ENCODE measurements around the gene DAB1.
"Not testable (repeated sequence)": the region's sequence is repeated elsewhere in the genome, so short reads cannot be mapped to it uniquely, and the experiment has no call there.

The DAB1 gene

GRCh38 chr1:57265104-57265503 is 158.8 kb downstream of the DAB1 start:
- no peak for DNase-seq

DNA sequence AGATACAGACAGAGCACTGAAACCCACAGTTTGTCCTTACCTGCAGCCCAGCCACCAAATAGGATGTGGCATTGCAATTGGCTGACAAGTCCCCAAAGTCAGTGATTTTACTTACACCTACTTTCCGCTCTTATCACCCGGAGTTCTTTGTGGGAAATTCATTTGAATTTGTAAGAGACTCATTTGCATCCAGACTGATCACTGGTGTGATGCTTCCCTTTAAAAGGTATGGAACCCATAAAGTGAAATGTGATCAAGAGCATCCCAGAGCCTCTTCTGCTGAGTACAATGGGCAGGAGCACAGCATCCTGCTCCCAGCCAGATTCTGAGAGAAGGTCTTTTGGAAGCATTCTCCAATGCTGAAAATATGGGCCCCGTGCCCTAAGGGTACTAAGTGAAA is 161.4 kb downstream of the DAB1 start:
- DNase-seq = no peak

DNA sequence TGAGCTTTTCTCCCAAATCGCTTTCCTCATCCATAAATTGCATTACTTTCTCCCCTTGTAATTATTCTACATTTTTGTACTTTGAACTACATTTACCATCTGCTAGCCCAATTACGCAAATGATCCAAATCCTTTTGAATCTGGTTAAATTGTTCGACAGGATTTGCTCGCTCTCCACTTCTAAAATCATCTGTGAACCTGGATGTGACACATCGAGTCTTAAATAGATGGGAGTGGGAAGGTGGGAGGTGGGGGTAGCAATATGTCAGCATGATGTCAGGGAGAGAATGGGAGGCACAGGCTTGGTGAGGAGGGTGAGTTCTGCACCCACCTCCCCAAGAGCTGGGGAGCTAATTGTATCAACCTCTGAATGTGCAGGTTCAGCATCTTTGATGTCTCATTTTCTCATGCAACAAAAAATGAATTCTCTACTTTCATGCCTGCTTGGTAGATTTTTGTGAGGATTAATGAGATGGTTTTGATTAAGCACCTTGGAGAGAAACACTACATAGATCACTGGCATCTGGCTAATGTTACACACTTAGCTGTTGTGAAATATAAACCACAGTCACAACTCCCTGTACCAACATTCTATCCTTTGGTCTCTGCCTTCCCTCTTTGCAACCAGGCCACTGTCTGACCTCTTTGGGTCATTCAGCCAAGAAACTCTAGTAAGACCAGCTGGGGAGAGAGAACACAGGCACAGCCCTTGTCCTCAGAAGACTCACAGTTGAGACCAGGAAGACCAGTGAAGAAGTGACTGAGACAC is 165.1 kb downstream of the DAB1 start:
- no peak for DNase-seq

DNA sequence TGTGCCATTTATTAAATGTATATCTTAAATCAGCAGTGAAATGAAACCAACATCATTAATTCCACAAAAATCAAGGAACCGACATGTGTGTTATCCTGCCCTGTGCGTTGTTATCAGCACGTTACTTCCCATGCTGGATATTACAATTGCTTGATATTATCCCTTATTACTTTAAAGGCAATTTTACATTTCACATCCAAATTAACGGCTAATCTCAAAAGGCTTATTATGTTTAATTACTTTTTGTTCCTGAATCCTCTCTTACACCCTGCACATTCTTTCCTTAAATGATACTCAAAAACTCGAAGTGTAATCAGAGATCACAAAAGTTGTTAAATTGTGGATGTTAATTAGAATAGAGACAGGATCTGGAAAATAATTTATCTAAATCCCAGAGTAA is 167.9 kb downstream of the DAB1 start:
- DNase-seq = no peak

DNA sequence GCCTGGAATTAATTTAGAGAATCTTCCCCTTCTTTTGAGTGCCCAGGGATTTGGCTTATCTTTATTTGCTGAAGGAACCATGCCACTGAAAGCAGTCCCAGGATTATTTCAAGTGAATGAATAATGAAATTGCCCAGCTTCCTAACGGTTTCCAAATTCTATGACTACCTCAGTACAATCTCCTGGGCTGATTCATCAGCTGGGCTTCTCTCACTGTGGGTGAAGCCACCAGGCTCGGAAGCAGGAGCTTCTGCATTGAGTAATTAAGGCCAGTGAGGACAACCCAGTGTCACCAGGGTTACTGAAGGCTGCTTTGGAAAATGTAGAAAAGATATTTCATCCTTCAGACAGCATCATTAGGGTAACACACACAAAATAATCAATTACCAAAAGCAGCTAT is 169.8 kb downstream of the DAB1 start:
- DNase-seq = no peak

DNA sequence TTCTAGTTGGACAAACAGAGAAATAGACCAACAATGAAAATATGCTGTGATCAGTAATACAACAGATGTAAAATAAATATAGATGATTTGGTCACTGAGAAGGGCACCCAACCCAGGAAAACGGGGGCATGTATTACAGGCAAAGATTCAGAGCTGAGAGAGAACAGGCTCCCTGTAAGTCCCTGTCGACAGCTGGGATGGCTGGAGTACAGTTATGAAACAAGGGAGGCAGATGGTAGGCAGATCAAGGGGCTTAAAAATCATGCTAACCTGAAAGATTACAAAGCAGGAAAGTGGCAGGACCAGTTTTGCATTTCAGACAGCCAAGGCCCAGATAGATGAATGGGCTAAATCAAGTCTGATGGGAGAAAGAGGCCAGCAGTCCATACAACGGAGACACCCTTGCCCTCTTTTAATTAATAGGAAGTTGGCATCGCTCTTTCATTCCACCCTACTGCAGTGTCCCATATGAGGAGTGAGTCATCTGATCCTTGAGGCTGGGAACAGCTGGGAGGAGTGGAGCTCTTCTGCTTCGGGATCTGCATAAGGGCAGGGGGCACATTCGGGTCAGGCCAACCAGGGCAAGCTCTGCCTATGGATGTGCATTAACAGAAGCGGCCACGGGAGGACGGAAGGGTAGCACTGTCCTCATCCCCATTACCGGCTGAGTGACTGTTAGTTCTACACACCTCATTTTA is 171.1 kb downstream of the DAB1 start:
- no peak for DNase-seq

GRCh38 chr1:57250021-57250420 is 173.8 kb downstream of the DAB1 start:
- DNase-seq = no peak

DNA sequence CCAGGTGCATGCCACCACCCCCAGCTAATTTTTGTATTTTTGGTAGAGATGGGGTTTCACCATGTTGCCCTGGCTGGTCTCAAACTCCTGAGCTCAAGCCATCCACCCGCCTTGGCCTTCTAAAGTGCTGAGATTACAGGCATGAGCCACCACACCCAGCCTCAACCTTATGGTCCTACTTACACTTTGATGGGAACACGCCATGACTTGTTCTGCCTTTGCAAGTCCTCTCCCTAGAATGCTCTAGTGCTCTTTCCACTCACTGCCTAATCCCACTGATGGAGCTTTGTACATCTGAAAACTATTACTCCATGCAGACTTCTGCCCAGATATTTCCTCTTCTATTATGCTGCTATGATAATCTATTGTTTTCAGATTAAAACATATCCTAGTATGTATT is 174.3 kb downstream of the DAB1 start:
- DNase-seq = no peak

GRCh38 chr1:57248830-57249229 is 175.0 kb downstream of the DAB1 start:
- DNase-seq = no peak

GRCh38 chr1:57238233-57238781 is 185.6 kb downstream of the DAB1 start:
- DNase-seq = no peak

DNA sequence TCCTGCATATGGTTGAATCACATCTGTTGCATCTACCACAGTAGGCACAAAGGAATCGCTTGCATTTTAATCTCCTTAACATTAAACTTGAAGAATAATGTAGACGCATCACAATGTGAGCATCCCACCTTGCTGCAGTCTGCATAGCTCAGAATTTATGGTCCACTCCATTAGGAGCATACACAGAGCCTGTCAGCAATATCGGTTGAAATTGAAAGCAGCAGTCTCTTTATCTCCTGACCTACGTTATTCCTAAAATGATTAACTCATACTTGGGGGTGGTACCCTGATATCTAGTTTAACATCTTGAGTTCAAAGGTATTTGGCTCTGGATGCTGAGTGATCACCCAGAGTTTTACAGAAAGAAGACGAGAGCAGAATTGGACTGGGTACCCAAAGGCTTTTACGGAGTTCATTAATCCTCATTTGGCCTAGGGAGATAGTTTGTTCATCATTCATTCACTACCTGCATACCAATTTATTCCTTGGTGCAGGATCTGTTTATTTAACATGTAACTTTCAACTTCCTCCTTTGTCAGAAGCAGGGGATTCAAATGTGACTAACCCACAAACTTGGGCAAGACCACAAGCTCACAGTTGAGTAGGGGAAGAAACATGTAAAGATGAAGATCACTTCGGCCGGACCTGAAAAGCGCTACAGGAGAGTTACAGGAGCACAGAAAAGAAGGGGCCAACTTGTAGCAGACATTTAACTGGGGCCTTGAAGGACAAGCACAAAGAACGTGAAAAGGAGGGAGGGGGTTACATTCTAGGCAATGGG is 187.9 kb downstream of the DAB1 start:
- no peak for DNase-seq

GRCh38 chr1:57234459-57234858 is 189.4 kb downstream of the DAB1 start:
- DNase-seq = no peak

GRCh38 chr1:57232500-57232899 is 191.4 kb downstream of the DAB1 start:
- DNase-seq = no peak

DNA sequence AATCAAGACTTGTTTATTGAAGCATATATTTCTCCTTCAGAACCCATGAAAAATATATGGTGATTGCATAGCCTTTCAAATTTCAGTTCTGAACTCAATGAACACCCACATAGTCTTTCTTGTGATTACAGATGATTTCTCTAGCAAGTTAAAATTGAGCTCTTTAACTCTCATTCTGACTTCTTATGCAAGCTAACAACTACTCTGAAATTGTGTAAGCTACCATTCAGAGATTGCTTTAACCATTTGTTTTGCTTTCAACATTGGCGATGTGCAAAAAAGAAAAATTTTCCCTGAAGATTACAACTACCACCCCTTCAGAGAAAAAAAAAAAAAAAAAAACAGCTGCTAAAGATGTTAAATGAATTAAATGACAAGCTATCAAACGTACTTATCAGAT is 193.9 kb downstream of the DAB1 start:
- DNase-seq = no peak

DNA sequence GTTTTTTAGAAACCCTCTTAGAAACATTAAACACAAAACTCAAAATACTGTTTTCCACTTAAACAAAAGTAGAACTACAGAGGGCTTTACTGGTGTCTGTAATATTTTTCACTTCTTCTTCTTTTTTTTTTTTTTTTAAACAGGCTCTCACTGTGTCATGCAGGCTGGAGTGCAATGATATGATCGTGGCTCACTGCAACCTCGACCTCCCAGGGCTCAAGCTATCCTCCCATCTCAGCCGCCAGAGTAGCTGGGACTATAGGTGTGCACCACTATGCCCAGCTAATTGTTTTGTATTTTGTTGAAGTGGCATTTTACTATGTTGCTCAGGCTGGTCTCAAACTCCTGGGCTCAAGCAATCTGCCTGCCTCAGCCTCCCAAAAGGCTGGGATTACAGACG is 194.8 kb downstream of the DAB1 start:
- DNase-seq = no peak

DNA sequence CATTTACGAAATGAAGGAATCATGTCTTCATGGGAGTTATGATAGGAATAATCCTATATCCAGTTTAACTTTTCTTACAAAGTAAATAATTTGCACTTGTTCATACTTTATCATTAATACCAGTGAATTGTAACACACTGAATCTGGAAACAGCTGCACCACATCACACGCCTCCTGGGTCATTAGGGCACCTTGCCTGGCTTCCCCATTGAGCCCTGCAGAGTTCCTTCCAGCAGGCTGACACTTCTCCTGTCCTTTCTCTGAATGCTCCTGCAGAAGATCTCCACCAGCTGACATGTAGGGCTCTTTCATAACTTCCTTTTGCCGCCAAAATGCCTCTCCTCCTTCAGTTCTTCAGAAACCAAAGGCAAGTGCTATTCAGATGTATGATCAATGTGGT is 201.1 kb downstream of the DAB1 start:
- no peak for DNase-seq

DNA sequence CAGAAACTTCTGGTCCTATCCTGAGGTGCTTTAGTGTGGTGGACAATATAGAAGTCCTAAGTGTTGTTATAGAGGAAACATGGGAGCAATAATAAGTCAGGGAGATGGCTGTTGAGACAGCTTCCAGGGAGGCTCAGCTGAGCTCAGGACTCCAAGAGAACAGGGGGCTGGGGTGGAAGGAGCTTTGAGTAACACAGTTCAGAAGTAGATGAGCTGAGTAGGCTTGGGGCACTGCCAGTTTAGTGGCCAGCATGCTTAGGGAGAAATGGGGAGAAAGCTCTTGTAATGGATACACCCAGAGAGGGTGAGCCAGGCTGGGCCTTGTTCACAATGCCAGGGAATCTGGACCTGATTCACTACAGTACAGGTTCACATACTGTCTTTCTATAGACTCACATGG is 201.6 kb downstream of the DAB1 start:
- DNase-seq = no peak

- not testable (repeated sequence) for DNase-seq
Measured at GRCh38 chr1:57220905-57221304, 203.0 kb downstream of the DAB1 start.

DNA sequence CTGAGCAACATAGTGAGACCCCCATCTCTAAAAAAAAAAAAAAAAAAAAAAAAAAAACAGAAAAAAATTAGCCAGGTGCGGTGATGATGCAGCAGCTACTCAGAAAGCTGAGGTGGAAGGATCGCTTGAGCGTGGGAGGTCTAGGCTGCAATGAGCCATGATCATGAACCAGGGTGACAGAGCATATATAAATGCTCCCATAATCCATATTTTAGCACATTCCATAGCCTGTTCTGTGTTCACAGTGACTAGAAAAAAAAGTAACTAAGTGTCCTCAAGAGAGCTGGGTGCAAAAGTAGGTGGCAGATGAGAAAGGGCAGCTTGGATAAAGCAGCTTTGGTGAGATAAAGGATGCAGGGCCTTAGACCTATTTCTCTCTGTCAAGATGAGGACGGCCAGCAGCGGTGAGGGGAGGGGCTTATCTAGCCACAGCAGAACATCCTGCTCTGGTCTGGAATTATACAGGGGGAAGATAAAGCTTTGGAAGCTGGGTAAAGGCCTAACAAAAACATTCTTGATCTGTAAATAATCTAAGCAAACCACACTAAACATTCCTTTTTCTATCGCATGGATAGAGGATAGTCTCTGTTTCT is 205.3 kb downstream of the DAB1 start:
- no peak for DNase-seq

- DNase-seq = no peak
Measured at GRCh38 chr1:57217905-57218304, 206.0 kb downstream of the DAB1 start.

- DNase-seq = no peak
Measured at GRCh38 chr1:57214951-57215575, 208.8 kb downstream of the DAB1 start.

GRCh38 chr1:57210881-57211280 is 213.0 kb downstream of the DAB1 start:
- DNase-seq = no peak

DNA sequence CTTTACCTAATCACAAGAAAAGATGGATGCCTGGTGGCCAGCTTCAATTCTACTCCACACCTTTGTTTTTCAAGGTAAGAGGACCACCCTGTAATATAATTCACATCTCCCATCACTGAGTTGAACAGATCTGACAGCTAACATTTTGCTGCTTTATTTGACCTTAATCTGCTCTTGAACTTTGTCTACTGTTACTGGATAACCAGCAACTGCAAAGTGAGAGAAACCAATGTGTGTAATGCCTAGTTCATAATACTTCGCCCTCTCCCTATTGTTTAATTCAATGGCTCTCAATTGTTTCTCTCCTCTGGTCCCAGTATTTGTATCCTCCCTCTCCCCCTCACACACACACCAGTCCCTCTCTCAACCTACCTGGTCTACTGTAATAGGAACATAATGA is 214.4 kb downstream of the DAB1 start:
- DNase-seq = no peak

Measured in stimulated activated CD4-positive, alpha-beta T cell treated with anti-CD3 and anti-CD28 coated beads, Interleukin-4, amount 100 ng/mL, for 1 hour (primary cell).